ENCODE results near the gene ZFP90.

DNA sequence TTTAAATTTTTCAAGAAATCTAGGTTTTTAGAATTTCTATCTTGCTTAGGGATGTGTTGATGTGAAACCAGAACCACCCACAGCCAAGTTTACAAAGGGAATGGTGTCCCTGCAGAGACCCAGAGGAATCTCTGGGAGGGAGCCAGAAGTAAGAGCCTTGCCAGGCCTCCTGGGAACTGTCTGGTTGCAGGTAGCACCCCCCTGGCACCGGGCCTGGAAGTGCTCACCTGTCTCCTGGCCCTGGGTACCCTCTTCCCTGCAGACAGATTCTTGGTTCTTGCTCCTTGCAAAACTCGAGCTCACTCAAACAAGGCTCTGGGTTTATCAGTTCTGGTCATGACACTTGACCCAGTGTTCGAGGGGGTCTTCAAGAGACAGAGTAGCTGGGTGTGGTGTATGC, 24.6 kb upstream of the ZFP90 start:
- TF ChIP-seq, protein P1, sequence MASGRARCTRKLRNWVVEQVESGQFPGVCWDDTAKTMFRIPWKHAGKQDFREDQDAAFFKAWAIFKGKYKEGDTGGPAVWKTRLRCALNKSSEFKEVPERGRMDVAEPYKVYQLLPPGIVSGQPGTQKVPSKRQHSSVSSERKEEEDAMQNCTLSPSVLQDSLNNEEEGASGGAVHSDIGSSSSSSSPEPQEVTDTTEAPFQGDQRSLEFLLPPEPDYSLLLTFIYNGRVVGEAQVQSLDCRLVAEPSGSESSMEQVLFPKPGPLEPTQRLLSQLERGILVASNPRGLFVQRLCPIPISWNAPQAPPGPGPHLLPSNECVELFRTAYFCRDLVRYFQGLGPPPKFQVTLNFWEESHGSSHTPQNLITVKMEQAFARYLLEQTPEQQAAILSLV (tag; IDR thresholded peaks at IDR 0.05): no peak
- TF ChIP-seq, protein P2, sequence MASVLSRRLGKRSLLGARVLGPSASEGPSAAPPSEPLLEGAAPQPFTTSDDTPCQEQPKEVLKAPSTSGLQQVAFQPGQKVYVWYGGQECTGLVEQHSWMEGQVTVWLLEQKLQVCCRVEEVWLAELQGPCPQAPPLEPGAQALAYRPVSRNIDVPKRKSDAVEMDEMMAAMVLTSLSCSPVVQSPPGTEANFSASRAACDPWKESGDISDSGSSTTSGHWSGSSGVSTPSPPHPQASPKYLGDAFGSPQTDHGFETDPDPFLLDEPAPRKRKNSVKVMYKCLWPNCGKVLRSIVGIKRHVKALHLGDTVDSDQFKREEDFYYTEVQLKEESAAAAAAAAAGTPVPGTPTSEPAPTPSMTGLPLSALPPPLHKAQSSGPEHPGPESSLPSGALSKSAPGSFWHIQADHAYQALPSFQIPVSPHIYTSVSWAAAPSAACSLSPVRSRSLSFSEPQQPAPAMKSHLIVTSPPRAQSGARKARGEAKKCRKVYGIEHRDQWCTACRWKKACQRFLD (CRISPR knock-in tag; IDR thresholded peaks at IDR 0.05): no peak
- TF ChIP-seq SIN3A (IDR thresholded peaks at IDR 0.05; ENCODE audit: borderline replicate concordance in 2 of 2, control insufficient read depth in 1 of 2, low read depth in 2 of 2, low read length in 2 of 2) (no peak), MEF2A (IDR thresholded peaks at IDR 0.05; ENCODE audit: control insufficient read depth, low read depth, low read length) (no peak), SPI1 (IDR thresholded peaks at IDR 0.05; ENCODE audit: borderline replicate concordance, low read depth, low read length) (no peak), ZC3H4 (CRISPR knock-in tag; IDR thresholded peaks at IDR 0.05; ENCODE audit: borderline replicate concordance) (no peak), NFXL1 (CRISPR knock-in tag; IDR thresholded peaks at IDR 0.05) (no peak), ZNF121 (CRISPR knock-in tag; conservative IDR thresholded peaks at IDR 0.05) (no peak), CBX8 (IDR thresholded peaks at IDR 0.05; ENCODE audit: borderline replicate concordance, extremely low read depth, low read depth, low read length, poor library complexity, severe bottlenecking) (no peak), ETV1 (tag; conservative IDR thresholded peaks at IDR 0.05; ENCODE audit: low read depth) (no peak)
- TF ChIP-seq, protein P3, sequence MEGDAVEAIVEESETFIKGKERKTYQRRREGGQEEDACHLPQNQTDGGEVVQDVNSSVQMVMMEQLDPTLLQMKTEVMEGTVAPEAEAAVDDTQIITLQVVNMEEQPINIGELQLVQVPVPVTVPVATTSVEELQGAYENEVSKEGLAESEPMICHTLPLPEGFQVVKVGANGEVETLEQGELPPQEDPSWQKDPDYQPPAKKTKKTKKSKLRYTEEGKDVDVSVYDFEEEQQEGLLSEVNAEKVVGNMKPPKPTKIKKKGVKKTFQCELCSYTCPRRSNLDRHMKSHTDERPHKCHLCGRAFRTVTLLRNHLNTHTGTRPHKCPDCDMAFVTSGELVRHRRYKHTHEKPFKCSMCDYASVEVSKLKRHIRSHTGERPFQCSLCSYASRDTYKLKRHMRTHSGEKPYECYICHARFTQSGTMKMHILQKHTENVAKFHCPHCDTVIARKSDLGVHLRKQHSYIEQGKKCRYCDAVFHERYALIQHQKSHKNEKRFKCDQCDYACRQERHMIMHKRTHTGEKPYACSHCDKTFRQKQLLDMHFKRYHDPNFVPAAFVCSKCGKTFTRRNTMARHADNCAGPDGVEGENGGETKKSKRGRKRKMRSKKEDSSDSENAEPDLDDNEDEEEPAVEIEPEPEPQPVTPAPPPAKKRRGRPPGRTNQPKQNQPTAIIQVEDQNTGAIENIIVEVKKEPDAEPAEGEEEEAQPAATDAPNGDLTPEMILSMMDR (IDR thresholded peaks at IDR 0.05 in 2 of 3, conservative IDR thresholded peaks at IDR 0.05 in 1 of 3; ENCODE audit: insufficient read depth in 2 of 3, low read depth in 1 of 3, low read length in 3 of 3): no peak
- TF ChIP-seq, protein P4, sequence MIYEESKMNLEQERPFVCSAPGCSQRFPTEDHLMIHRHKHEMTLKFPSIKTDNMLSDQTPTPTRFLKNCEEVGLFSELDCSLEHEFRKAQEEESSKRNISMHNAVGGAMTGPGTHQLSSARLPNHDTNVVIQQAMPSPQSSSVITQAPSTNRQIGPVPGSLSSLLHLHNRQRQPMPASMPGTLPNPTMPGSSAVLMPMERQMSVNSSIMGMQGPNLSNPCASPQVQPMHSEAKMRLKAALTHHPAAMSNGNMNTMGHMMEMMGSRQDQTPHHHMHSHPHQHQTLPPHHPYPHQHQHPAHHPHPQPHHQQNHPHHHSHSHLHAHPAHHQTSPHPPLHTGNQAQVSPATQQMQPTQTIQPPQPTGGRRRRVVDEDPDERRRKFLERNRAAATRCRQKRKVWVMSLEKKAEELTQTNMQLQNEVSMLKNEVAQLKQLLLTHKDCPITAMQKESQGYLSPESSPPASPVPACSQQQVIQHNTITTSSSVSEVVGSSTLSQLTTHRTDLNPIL (CRISPR knock-in tag; IDR thresholded peaks at IDR 0.05): no peak
- TF ChIP-seq, protein P5, sequence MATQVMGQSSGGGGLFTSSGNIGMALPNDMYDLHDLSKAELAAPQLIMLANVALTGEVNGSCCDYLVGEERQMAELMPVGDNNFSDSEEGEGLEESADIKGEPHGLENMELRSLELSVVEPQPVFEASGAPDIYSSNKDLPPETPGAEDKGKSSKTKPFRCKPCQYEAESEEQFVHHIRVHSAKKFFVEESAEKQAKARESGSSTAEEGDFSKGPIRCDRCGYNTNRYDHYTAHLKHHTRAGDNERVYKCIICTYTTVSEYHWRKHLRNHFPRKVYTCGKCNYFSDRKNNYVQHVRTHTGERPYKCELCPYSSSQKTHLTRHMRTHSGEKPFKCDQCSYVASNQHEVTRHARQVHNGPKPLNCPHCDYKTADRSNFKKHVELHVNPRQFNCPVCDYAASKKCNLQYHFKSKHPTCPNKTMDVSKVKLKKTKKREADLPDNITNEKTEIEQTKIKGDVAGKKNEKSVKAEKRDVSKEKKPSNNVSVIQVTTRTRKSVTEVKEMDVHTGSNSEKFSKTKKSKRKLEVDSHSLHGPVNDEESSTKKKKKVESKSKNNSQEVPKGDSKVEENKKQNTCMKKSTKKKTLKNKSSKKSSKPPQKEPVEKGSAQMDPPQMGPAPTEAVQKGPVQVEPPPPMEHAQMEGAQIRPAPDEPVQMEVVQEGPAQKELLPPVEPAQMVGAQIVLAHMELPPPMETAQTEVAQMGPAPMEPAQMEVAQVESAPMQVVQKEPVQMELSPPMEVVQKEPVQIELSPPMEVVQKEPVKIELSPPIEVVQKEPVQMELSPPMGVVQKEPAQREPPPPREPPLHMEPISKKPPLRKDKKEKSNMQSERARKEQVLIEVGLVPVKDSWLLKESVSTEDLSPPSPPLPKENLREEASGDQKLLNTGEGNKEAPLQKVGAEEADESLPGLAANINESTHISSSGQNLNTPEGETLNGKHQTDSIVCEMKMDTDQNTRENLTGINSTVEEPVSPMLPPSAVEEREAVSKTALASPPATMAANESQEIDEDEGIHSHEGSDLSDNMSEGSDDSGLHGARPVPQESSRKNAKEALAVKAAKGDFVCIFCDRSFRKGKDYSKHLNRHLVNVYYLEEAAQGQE (IDR thresholded peaks at IDR 0.05; ENCODE audit: borderline replicate concordance): no peak
- TF ChIP-seq, protein P5 (CRISPR knock-in tag; IDR thresholded peaks at IDR 0.05; ENCODE audit: low read depth): no peak

Measured in K562 (cell line).